ENCODE results near the gene LY6G6C.

- TF ChIP-seq CTCF (IDR thresholded peaks at IDR 0.05) (no peak), EZH2phosphoT487 (IDR thresholded peaks at IDR 0.05) (no peak), EZH2 (IDR thresholded peaks at IDR 0.05) (no peak)
Observed at GRCh38 chr6:31683591-31683990, 38.0 kb downstream of the LY6G6C start.

Data from neural progenitor cell (in vitro differentiated cells).